ENCODE measurements around the gene NOXA1.

The NOXA1 gene

GRCh38 chr9:137441289-137441934 is 18.2 kb downstream of the NOXA1 start, which contains the start of gene ENTPD8:
TSS of gene ENTPD8 (minus strand) at chr9:137441357. CDS start at chr9:137438285, 3,072 bp downstream.
- no peak for DNase-seq

- DNase-seq = no peak
Observed at GRCh38 chr9:137441935-137442321, 18.7 kb downstream of the NOXA1 start.

- no peak for DNase-seq
Observed at GRCh38 chr9:137444106-137444790, 21.1 kb downstream of the NOXA1 start.

GRCh38 chr9:137445275-137445807 is 22.1 kb downstream of the NOXA1 start:
- DNase-seq = peak; percentile 81

GRCh38 chr9:137445930-137446431 is 22.8 kb downstream of the NOXA1 start:
- DNase-seq = no peak

GRCh38 chr9:137446851-137447471 is 23.8 kb downstream of the NOXA1 start:
- DNase-seq = no peak

GRCh38 chr9:137447722-137448601 is 24.8 kb downstream of the NOXA1 start:
- DNase-seq = no peak

GRCh38 chr9:137448602-137448962 is 25.4 kb downstream of the NOXA1 start:
- DNase-seq = no peak

- DNase-seq = no peak
Observed at GRCh38 chr9:137449081-137449844, 26.1 kb downstream of the NOXA1 start.

GRCh38 chr9:137449931-137450538 is 26.8 kb downstream of the NOXA1 start:
- peak; percentile 20 for DNase-seq

- DNase-seq = peak; percentile 18
Observed at GRCh38 chr9:137450539-137451222, 27.5 kb downstream of the NOXA1 start.

- DNase-seq = peak; percentile 12
Observed at GRCh38 chr9:137451264-137452005, 28.2 kb downstream of the NOXA1 start.

- DNase-seq = peak; percentile 24
Observed at GRCh38 chr9:137452006-137452760, 29.0 kb downstream of the NOXA1 start.

GRCh38 chr9:137452761-137453642 is 29.8 kb downstream of the NOXA1 start:
- DNase-seq = peak; percentile 47

- peak; percentile 81 for DNase-seq
Observed at GRCh38 chr9:137453643-137454081, 30.5 kb downstream of the NOXA1 start.

- peak; percentile 72 for DNase-seq
Observed at GRCh38 chr9:137454145-137454596, 31.0 kb downstream of the NOXA1 start.

GRCh38 chr9:137454597-137455358 is 31.6 kb downstream of the NOXA1 start:
- peak; percentile 42 for DNase-seq
